NCI-H2227 treated with DMSO at 0.1 percent for 48 hours (cell line): ENCODE data around the gene RFC4.

Source experiments
- DNase-seq: peaks from one replicate; lab custom pipeline; 2025; lab: John Stamatoyannopoulos, UW

RFC4 gene

GRCh38 chr3:186786922-186787321 is 19.4 kb downstream of the RFC4 start:
- DNase-seq, result no peak

DNA sequence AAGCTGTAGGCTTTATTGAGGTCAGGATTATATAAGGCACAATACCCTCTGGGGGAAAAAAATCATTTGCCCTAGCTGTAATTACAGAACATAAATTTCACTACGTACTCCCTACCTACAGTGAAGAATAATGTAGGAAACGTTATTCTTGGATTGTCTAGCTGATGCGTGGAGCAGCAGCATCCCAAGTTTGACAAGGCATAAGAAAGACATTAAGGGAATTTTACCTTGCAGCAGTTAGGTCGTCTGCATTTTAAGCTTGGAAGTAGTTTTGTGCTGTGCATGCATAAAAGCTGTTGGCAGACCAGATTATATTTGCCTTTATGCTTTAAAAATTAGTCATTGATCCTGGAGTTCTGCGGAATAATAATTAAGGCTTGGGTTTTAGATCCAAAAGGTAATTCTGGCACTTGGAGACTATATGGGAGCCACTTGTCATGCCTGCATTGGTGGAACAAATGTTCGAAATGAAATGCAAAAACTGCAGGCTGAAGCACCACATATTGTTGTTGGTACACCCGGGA is 20.7 kb downstream of the RFC4 start:
- DNase-seq, result no peak

DNA sequence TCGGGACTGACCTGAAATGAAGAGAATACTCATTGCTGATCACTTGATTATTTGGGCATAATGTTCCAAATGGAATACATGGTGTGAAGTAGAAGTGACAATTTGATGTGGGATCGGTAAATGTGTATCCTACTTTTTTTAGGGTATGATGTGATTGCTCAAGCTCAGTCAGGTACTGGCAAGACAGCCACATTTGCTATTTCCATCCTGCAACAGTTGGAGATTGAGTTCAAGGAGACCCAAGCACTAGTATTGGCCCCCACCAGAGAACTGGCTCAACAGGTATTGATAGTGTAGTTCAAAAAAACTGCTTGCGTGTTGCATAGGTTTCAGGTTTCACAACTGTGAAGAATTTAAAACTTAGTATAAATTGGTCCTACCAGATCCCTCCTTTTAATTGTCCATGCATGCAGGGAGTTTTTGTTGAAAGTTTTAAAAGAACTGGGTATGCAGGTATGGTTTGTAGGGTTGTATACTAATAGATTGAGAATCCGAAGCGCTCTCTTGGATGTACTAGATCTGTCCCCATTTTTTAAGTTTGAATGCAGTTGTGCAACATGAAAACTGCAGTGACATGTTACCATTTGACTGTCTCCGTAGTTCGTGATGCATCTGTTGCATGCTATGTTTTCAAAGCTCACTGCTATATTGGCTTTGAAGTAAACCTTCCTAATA is 21.3 kb downstream of the RFC4 start:
- no peak for DNase-seq

GRCh38 chr3:186783731-186784515 is 22.4 kb downstream of the RFC4 start:
- peak; percentile 49 for DNase-seq

GRCh38 chr3:186783058-186783730 is 23.1 kb downstream of the RFC4 start, which contains the start of gene EIF4A2:
Gene EIF4A2 (plus strand): TSS chr3:186783577. CDS start chr3:186783611, 34 bp downstream.
- DNase-seq, result peak; percentile 94

GRCh38 chr3:186782542-186783057 is 23.7 kb downstream of the RFC4 start:
- DNase-seq, result peak; percentile 57

GRCh38 chr3:186779204-186779603 is 27.1 kb downstream of the RFC4 start:
- DNase-seq, result no peak

DNA sequence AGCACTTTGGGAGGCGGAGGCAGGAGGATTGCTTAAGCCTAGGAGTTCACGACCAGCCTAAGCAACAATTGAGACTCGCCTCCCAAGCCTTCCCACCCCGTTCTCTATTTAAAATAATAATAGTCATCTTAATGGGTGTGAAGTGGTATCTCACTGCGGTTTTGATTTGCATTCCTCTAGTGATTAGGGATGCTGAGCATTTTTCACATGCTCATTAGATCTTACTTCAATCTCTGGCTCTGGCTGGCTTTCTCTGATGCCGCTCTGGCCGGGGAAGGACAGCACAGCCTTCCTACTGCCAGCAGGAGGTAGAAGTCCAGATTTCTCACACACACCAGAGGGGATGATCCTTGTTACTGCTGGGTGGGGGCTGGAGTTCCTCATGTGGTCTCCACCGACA is 30.3 kb downstream of the RFC4 start:
- no peak for DNase-seq

DNA sequence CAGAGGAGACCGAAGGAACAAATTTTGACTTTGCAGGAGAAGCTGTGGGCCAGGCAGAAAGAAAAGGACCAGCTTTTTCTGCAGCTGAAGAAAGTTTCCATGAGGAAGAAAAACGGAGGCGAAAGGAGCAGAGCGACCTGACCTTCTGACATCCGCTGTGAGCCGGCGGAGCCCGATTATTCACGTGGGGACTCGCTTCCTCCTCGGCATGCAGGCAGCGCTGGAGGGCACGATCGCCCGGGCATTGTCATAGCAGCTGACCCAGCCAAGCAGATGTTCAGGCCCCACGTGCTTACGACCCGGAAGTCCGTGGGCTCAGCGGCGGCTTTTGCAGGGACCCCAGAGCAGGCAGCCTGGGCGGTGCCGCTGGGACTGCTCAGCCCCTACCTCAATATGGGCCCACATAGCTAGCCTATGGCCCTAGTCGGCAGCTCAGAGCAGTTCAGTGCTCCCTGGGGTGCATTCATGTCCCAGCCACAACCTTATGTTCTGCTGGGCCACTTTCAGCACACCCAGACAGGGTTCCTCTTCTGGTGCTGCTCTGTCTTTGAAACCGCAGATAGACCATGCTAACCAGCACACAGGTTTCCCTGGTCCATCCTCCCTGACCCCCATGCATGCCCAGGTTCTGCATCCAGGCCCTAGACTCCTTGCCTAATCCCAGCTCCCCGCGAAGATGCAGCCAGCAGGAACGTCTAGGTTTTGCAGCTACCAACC is 33.4 kb downstream of the RFC4 start:
- DNase-seq, result no peak

DNA sequence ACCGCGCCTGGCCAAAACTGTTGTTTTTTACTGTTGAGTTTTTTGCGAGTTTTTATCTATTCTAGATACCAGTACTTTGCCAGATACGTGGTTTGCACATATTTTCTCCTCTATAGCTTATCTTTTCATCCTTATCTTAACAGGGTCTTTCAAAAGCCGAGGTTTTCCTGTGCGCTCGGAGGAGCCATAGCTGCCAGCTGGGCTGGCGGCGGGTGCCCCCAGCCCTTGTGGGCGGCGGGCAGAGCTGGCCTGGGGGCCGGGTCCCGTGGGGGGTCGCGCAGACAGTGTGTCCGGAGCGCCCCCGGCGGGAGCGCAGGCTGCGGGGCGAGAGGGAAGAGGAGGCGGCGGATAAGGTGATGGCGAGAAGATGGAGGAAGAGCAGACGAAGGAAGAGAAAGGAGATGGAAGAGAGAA is 34.0 kb downstream of the RFC4 start:
- no peak for DNase-seq

DNA sequence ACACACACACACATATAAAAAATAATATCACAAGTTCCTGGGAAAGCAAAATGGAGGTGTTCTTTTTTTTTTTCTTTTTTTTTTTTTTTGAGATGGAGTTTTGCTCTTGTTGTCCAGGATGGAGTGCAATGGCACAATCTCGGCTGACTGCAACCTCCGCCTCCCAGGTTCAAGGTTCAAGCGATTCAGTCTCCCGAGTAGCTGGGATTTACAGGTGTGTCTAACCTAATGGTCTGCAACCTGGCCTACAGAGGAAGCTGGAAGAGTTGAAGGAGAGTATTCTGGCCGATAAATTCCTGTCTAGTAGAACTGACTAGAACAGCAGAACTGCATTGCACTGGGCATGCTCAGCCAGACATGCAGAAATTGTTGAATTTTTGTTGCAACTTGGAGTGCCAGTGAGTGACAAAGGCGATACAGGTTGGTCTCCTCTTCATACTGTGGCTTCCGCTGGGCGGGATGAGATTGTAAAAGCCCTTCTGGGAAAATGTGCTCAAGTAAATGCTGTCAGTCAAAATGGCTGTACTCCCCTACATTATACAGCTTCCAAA is 45.3 kb downstream of the RFC4 start:
- DNase-seq, result no peak

- DNase-seq, result no peak
These were observed 46.0 kb downstream of the RFC4 start for GRCh38 chr3:186760141-186760833.

DNA sequence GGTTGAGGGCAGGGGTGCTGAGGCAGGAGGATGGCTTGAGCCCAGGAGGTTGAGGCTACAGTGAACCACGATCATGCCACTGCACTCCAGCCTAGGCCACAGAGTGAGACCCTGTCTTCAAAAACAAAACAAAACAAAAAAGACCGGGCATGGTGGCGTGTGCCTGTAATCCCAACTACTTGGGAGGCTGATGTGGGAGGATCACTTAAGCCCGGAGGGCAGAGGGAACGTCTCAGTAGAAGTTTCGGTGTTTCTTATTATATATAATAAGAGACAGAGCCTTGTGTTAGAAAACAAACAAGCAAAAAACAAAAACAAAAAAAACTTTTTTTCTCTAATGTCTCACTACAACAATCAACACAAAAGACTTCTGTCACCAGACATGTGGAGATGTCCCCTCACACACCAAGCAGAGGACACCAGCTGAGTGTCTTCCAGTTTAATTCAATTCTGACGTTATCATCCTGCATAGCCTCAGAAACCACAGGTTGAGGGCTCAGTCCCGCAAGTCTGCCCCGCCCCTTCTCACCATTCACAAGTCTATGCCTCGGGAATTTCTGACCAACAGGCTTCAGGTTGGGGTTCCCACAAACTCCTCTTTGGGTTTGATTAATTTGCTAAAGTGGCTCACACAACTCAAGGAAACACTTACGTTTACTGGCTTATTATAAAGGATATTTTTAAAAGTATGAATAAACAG is 46.9 kb downstream of the RFC4 start:
- DNase-seq, result no peak

DNA sequence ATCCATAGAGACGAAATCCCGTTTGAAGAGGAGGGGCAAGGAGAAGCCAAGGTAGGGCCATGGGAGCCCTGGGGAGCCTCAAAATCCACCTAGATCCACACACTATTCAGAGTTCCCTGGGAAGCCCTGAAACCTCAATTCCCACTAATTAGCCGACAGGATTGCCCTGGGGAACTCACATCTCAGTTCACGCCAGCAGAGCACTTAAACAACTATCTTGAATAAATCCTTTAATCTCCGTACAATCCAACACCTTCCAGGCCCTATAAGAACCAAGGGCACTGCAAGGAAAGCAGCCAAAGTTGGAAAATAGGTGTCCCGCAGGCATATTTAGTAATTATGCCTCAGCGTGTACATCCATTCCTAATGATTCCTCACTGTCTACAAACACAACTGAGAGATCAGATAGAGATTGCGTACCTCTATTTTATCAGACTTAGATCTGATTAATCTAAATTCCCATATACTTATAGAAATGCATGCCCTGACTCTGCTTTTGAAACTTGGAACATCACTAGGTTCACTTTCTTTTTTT is 48.5 kb downstream of the RFC4 start:
- DNase-seq, result no peak

DNA sequence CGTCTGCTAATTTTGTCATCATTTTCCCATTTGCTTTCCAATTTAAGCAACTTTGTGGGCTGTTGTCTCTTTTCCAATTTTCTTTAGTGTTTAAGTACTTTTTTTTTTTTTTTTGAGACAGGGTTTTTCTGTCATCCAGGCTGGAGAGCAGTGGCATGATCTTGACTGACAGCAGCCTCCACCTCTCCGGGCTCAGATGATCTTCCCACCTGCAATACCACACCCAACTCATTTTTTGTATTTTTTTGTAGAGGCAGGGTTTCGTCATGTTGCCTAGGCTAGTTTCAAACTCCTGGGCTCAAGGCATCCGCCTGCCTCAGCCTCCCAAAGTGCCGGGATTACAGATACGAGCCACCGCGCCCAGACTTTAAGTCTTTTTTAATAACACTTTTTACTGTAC is 49.1 kb downstream of the RFC4 start:
- DNase-seq, result no peak

DNA sequence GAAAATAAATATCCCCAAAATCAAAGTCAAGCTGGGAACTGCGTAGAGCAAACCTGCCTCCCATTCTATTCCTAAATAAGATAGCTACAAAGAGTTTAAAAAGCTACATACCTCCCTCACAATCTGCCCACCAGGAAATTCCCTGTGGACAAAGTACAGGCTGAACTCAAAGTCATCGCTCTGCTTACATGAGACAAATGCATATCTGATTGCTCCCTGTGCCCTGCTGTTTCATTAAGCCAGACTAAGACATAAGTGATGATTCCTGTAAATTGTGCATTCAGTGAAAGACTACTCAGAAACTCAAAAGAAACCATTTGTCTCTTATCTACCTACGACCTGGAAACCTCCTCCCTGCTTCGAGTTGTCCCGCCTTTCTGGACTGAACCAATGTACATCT is 51.4 kb downstream of the RFC4 start:
- DNase-seq, result no peak

GRCh38 chr3:186754006-186754405 is 52.3 kb downstream of the RFC4 start:
- no peak for DNase-seq

GRCh38 chr3:186751480-186751879 is 54.8 kb downstream of the RFC4 start:
- no peak for DNase-seq

DNA sequence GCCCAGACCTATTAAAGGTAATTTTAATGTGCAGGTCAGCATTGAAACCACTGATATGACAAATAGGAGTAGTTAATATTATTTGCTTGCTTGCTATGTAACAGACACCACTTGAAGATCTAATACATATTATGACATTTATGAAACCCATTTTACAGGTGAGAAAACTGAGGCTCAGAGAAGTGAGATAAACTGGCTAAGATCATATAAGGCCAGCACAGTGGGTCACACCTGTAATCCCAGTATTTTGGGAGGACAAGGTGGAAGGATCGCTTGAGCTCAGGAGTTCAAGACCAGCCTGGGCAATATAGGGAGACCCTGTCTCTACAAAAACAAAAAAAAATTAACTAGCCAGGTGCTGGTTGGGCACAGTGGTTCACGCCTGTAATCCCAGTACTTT is 56.0 kb downstream of the RFC4 start:
- DNase-seq, result no peak

GRCh38 chr3:186746008-186746407 is 60.3 kb downstream of the RFC4 start:
- no peak for DNase-seq
